Panc1 (cell line): ENCODE results near the gene SPECC1L.

Experiments
- CTCF ChIP-seq: fragments of 450-650 bp; IDR thresholded peaks from 2 replicates; pipeline ENCODE4 v1.5.1; 2017; ENCODE audit warnings: mild to moderate bottlenecking
- POLR2AphosphoS5 ChIP-seq: IDR thresholded peaks from 2 replicates; pipeline ENCODE4 v1.6.1; 2012; ENCODE audit warnings: mild to moderate bottlenecking, low read depth, low read length, moderate library complexity
- REST ChIP-seq, 2 experiments: IDR thresholded peaks; 2 replicates each; pipeline ENCODE4 v1.6.1; 2011 to 2012; ENCODE audit warnings: low read depth in 2 of 2, control low read depth in 1 of 2, low read length in 1 of 2, mild to moderate bottlenecking in 1 of 2, moderate library complexity in 1 of 2; ENCODE audit not compliant: insufficient read depth in 1 of 2
- SIN3A ChIP-seq: IDR thresholded peaks from 2 replicates; pipeline ENCODE4 v1.6.1; 2012; ENCODE audit warnings: low read depth, mild to moderate bottlenecking, low read length, moderate library complexity, borderline replicate concordance; ENCODE audit not compliant: insufficient read depth
- TCF7L2 ChIP-seq: IDR thresholded peaks from 2 replicates; pipeline ENCODE4 v1.6.1; 2011; ENCODE audit warnings: mild to moderate bottlenecking, low read depth, low read length, inconsistent platforms

- TF ChIP-seq CTCF (no peak), REST (IDR thresholded peaks at IDR 0.05; ENCODE audit: insufficient read depth in 1 of 2, low read depth in 2 of 2, low read length in 1 of 2) (no peak), POLR2AphosphoS5 (no peak), TCF7L2 (no peak), SIN3A (no peak)
Measured at GRCh38 chr22:24406322-24407277, 136.0 kb downstream of the SPECC1L start.
